Measurements from ENCODE around the gene CCPG1. TPM values are rescaled to one million over a fixed set of nuclear protein-coding genes. Genes with fewer than 3 reads are reported as not detected.
"Not testable (repeated sequence)": the region's sequence is repeated elsewhere in the genome, so short reads cannot be mapped to it uniquely, and the experiment has no call there.

CCPG1 gene, protein sequence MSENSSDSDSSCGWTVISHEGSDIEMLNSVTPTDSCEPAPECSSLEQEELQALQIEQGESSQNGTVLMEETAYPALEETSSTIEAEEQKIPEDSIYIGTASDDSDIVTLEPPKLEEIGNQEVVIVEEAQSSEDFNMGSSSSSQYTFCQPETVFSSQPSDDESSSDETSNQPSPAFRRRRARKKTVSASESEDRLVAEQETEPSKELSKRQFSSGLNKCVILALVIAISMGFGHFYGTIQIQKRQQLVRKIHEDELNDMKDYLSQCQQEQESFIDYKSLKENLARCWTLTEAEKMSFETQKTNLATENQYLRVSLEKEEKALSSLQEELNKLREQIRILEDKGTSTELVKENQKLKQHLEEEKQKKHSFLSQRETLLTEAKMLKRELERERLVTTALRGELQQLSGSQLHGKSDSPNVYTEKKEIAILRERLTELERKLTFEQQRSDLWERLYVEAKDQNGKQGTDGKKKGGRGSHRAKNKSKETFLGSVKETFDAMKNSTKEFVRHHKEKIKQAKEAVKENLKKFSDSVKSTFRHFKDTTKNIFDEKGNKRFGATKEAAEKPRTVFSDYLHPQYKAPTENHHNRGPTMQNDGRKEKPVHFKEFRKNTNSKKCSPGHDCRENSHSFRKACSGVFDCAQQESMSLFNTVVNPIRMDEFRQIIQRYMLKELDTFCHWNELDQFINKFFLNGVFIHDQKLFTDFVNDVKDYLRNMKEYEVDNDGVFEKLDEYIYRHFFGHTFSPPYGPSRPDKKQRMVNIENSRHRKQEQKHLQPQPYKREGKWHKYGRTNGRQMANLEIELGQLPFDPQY
- total RNA-seq (2014; rRNA removed; shearing (Covaris generic)), result 147 and 169 TPM in 2 replicates
- 202 and 203 TPM in 2 replicates for polyA plus RNA-seq (2016; fragmentation: Nextera tagmentation; extraction: Ambion mirVana)

DNA sequence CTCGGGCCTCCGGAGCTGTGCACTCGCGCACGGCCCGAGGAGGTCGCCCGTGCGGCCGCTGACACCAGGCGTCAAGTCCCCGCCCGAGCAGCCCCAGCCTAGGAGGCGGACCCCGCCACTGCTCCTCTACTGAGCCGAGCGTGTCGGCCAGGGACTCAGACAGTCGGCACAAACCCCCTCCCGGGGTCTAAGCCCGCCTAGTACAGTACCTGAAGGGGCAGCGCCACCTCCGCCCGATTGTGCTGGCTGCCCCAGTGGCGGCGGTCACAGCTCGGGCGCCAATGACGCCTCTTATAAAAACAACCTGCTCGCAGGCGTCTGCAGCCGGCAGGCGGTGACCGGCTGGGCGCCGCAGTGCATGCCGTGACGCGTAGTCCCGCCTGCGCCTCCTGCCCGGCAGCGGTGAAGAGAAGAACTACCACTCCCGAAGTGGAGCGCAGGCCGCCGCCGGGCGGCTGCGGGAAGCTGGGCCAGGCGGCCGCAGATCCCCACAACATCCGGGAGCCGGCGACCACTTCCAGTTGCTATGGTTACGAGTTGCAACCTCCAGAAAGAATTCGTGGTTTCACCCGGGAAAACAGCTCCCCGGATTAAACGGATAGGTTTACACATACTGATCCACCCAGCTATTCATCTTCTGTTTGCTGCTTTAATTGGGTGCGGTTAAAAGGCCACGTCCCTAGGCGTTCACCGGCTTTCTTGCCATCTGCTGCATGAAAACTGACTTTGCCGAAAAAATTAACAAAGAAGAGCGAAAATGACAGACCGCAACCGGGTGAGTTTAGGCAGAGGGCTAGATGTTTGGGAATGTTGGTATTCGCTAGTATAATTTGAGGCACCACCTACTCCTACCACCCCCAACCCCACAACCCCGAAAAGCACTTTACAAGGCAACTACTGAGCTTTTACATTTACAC, at the start of gene CCPG1, which contains the start of gene PIERCE2:
CCPG1 (minus strand) TSS at position 348 of the 917 bp plus-strand sequence. CDS start 18,935 bp downstream, outside the sequence.
PIERCE2 (plus strand) TSS at position 484 of the 917 bp plus-strand sequence; CDS start at position 758, 274 bp downstream.
- peak; percentile 98 for DNase-seq
- H3K9me2 ChIP-seq (ENCODE audit: insufficient read depth), result no peaks in the 10 kb centered on the region
- H3K79me2 ChIP-seq (ENCODE audit: insufficient read depth), result peaks cover 36% of the 10 kb centered on the region
- H3K4me3 ChIP-seq, result peak within 1 kb of the TSS; percentile 81
- H3K4me1 ChIP-seq (ENCODE audit: insufficient read depth), result peaks cover 19% of the 10 kb centered on the region
- no peaks in the 10 kb centered on the region for H4K20me1 ChIP-seq (ENCODE audit: insufficient read depth)
- no peaks in the 10 kb centered on the region for H3K27me3 ChIP-seq (replicated peaks; ENCODE audit: insufficient read depth)
- H3K4me2 ChIP-seq (ENCODE audit: unreplicated experiment), result peak within 1 kb of the TSS; percentile 98
- H3K27ac ChIP-seq, result peak within 1 kb of the TSS; percentile 91
- no peaks in the 10 kb centered on the region for H3K36me3 ChIP-seq (ENCODE audit: low read depth)
- in situ Hi-C loops (cut with MboI), result no loop called here
- 1% methylated on average over 64 to 68 of the region's 70 CpGs for WGBS, 2 experiments (ENCODE audit: low coverage in 1 of 2, low lambda C conversion rate in 2 of 2, missing lambda C conversion rate in 2 of 2)
- H3K9ac ChIP-seq, result peak within 1 kb of the TSS; percentile 93
- no peaks in the 10 kb centered on the region for H3K9me3 ChIP-seq (ENCODE audit: low read depth)
- peaks cover 16% of the 10 kb centered on the region; the same call in 1 of the 2 replicates for H3F3A ChIP-seq (ENCODE audit: insufficient read depth)
- TF ChIP-seq EZH2phosphoT487 (IDR thresholded peaks at IDR 0.05; ENCODE audit: insufficient read depth, low read depth) (no peak), EZH2 (IDR thresholded peaks at IDR 0.05; ENCODE audit: insufficient read depth, poor library complexity, severe bottlenecking) (no peak)
- peak within 1 kb of the TSS; percentile 88 for H2AFZ ChIP-seq

- no peak for DNase-seq
- no peaks in the 10 kb centered on the region for H3K9me3 ChIP-seq (ENCODE audit: low read depth)
- TF ChIP-seq EZH2phosphoT487 (IDR thresholded peaks at IDR 0.05; ENCODE audit: insufficient read depth, low read depth) (no peak), EZH2 (IDR thresholded peaks at IDR 0.05; ENCODE audit: insufficient read depth, poor library complexity, severe bottlenecking) (no peak)
- no peak overlapping the region for H3K27ac ChIP-seq
- no peak overlapping the region for H3K4me3 ChIP-seq
- H3K79me2 ChIP-seq (ENCODE audit: insufficient read depth), result no peaks in the 10 kb centered on the region
- H4K20me1 ChIP-seq (ENCODE audit: insufficient read depth), result no peaks in the 10 kb centered on the region
- no peak overlapping the region for H3K9ac ChIP-seq
- 69 to 70% methylated on average over 5 of the region's 5 CpGs for WGBS, 2 experiments (ENCODE audit: low coverage in 1 of 2, low lambda C conversion rate in 2 of 2, missing lambda C conversion rate in 2 of 2)
- no peaks in the 10 kb centered on the region for H3K36me3 ChIP-seq (ENCODE audit: low read depth)
- H3K9me2 ChIP-seq (ENCODE audit: insufficient read depth), result no peaks in the 10 kb centered on the region
- no peaks in the 10 kb centered on the region for H3K4me1 ChIP-seq (ENCODE audit: insufficient read depth)
- H2AFZ ChIP-seq, result no peak overlapping the region
- no peak overlapping the region for H3K4me2 ChIP-seq (ENCODE audit: unreplicated experiment)
- H3F3A ChIP-seq (ENCODE audit: insufficient read depth), result no peaks in the 10 kb centered on the region
- in situ Hi-C loops (cut with MboI), result no loop called here
- no peaks in the 10 kb centered on the region for H3K27me3 ChIP-seq (replicated peaks; ENCODE audit: insufficient read depth)
Measured at GRCh38 chr15:55457401-55458022, 49.4 kb upstream of the CCPG1 start.

DNA sequence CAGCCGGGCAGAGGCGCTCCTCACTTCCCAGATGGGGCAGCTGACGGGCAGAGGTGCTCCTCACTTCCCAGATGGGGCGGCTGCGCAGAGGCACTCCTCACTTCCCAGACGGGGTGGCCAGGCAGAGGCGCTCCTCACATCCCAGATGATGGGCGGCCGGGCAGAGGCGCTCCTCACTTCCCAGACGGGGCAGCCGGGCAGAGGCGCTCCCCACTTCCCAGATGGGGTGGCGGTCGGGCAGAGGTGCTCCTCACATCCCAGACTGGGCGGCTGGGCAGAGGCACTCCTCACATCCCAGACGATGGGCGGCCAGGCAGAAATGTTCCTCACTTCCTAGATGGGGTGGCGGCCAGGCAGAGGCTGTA, 38.9 kb upstream of the CCPG1 start:
- in situ Hi-C loops (cut with MboI); H3K27me3 ChIP-seq (replicated peaks; ENCODE audit: insufficient read depth); H4K20me1 ChIP-seq (ENCODE audit: insufficient read depth); H2AFZ ChIP-seq; DNase-seq; H3K79me2 ChIP-seq (ENCODE audit: insufficient read depth); H3K4me3 ChIP-seq; H3K9me3 ChIP-seq (ENCODE audit: low read depth); H3K4me2 ChIP-seq (ENCODE audit: unreplicated experiment); H3K9ac ChIP-seq; H3K9me2 ChIP-seq (ENCODE audit: insufficient read depth); H3K4me1 ChIP-seq (ENCODE audit: insufficient read depth); H3K36me3 ChIP-seq (ENCODE audit: low read depth); H3F3A ChIP-seq (ENCODE audit: insufficient read depth); H3K27ac ChIP-seq: not testable (repeated sequence)
- WGBS, 2 experiments (ENCODE audit: low coverage in 1 of 2, low lambda C conversion rate in 2 of 2, missing lambda C conversion rate in 2 of 2), result 77 to 96% methylated on average over 3 to 14 of the region's 19 CpGs

GRCh38 chr15:55446379-55447029, 38.3 kb upstream of the CCPG1 start:
- H3K27ac ChIP-seq; H3K79me2 ChIP-seq (ENCODE audit: insufficient read depth); H3K9me2 ChIP-seq (ENCODE audit: insufficient read depth); H3F3A ChIP-seq (ENCODE audit: insufficient read depth); H3K36me3 ChIP-seq (ENCODE audit: low read depth); H3K9ac ChIP-seq; H3K4me1 ChIP-seq (ENCODE audit: insufficient read depth); in situ Hi-C loops (cut with MboI); H2AFZ ChIP-seq; H3K4me2 ChIP-seq (ENCODE audit: unreplicated experiment); H3K27me3 ChIP-seq (replicated peaks; ENCODE audit: insufficient read depth); H3K9me3 ChIP-seq (ENCODE audit: low read depth); H4K20me1 ChIP-seq (ENCODE audit: insufficient read depth); DNase-seq; H3K4me3 ChIP-seq: not testable (repeated sequence)
- WGBS, 2 experiments (ENCODE audit: low coverage in 1 of 2, low lambda C conversion rate in 2 of 2, missing lambda C conversion rate in 2 of 2), result 96% methylated on average over 13 to 25 of the region's 41 CpGs

DNA sequence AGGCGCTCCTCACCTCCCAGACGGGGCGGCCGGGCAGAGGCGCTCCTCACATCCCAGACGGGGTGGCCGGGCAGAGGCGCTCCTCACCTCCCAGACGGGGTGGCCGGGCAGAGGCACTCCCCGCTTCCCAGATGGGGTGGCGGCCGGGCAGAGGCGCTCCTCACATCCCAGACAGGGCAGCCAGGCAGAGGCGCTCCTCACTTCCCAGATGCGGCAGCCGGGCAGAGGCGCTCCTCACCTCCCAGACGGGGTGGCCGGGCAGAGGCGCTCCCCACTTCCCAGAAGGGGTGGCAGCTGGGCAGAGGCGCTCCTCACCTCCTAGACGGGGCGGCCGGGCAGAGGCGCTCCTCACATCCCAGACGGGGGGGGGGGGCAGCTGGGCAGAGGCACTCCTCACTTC, 37.8 kb upstream of the CCPG1 start:
- H3K4me2 ChIP-seq (ENCODE audit: unreplicated experiment); H3K4me3 ChIP-seq; H3K27ac ChIP-seq; in situ Hi-C loops (cut with MboI); DNase-seq; H3K9me2 ChIP-seq (ENCODE audit: insufficient read depth); H3K9me3 ChIP-seq (ENCODE audit: low read depth); H3K79me2 ChIP-seq (ENCODE audit: insufficient read depth); H3K9ac ChIP-seq; H2AFZ ChIP-seq; H3F3A ChIP-seq (ENCODE audit: insufficient read depth); H4K20me1 ChIP-seq (ENCODE audit: insufficient read depth); H3K27me3 ChIP-seq (replicated peaks; ENCODE audit: insufficient read depth); H3K4me1 ChIP-seq (ENCODE audit: insufficient read depth); H3K36me3 ChIP-seq (ENCODE audit: low read depth): not testable (repeated sequence)
- WGBS, 2 experiments (ENCODE audit: low coverage in 1 of 2, low lambda C conversion rate in 2 of 2, missing lambda C conversion rate in 2 of 2), result 85% methylated on average over 26 of the region's 27 CpGs; no CpG with 5 or more reads in 1 of the 2 experiments

DNA sequence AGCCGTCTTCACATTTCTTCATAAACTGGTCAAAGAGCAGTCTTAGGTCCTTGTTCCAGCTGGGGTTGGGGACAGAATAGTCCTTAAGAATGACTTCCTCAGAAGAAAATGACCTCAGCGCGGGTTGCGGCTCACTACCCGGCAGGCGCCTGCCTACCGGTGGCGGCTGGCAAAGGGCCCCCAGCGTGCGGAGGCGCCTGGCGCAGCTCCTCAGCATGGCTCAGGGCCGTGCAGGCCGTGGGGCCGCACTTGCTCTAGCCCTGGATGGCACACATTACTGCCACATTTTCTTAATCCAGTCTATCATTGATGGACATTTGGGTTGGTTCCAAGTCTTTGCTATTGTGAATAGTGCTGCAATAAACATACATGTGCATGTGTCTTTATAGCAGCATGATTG, 35.0 kb upstream of the CCPG1 start:
- H3K4me2 ChIP-seq (ENCODE audit: unreplicated experiment); H4K20me1 ChIP-seq (ENCODE audit: insufficient read depth); H3K27ac ChIP-seq; H3K4me3 ChIP-seq; H3F3A ChIP-seq (ENCODE audit: insufficient read depth); H3K9ac ChIP-seq; H3K79me2 ChIP-seq (ENCODE audit: insufficient read depth); H2AFZ ChIP-seq; in situ Hi-C loops (cut with MboI); H3K9me2 ChIP-seq (ENCODE audit: insufficient read depth); H3K9me3 ChIP-seq (ENCODE audit: low read depth); DNase-seq; H3K36me3 ChIP-seq (ENCODE audit: low read depth); H3K4me1 ChIP-seq (ENCODE audit: insufficient read depth); H3K27me3 ChIP-seq (replicated peaks; ENCODE audit: insufficient read depth): not testable (repeated sequence)
- 91 to 96% methylated on average over 15 of the region's 15 CpGs for WGBS, 2 experiments (ENCODE audit: low coverage in 1 of 2, low lambda C conversion rate in 2 of 2, missing lambda C conversion rate in 2 of 2)

Data from GM23248 (cell line).